Tibial artery (tissue), 4 donors: ENCODE data around the gene IPP.

Source experiments
- DNase-seq, 2 donors: peaks; one replicate each; pipeline ENCODE4 v3.0.0-alpha.2; 2019
- H3K27ac ChIP-seq, 2 donors: fragments of 200-600 bp; sonication (generic) in 1 of 2; 1 replicate in 1 of 2; 2 replicates in 1 of 2; pipeline ENCODE4 v1.5.1; 2018 to 2019; ENCODE audit warnings: mild to moderate bottlenecking in 1 of 2
- H3K27me3 ChIP-seq, 2 donors: fragments of 200-600 bp; sonication (generic) in 1 of 2; one replicate each; pipeline versions ENCODE4 v1.5.1 to v1.6.0; 2016 to 2019
- H3K36me3 ChIP-seq, 3 donors: fragments of 200-600 bp; sonication (generic) in 2 of 3; one replicate each; pipeline ENCODE4 v1.5.1; 2016 to 2019; ENCODE audit warnings: mild to moderate bottlenecking in 2 of 3
- H3K4me1 ChIP-seq, 4 donors: fragments of 200-600 bp; sonication (generic) in 2 of 4; 1 replicate in 3 of 4; 2 replicates in 1 of 4; pipeline ENCODE4 v1.5.1; 2016 to 2019
- H3K4me3 ChIP-seq, 2 donors: fragments of 200-600 bp; sonication (generic) in 1 of 2; 1 replicate in 1 of 2; 2 replicates in 1 of 2; pipeline ENCODE4 v1.5.1; 2018 to 2019; ENCODE audit warnings: mild to moderate bottlenecking in 2 of 2
- H3K9me3 ChIP-seq, 3 donors: fragments of 200-600 bp; sonication (generic) in 1 of 3; one replicate each; pipeline ENCODE4 v1.5.1; 2016 to 2019
- intact Hi-C: fragments of 100-400 bp; cut with DNase I; formaldehyde crosslinking; loops from one replicate; pipeline ENCODE4 v1.15.0; 2023; ENCODE audit warnings: low total_unique reads
- TF ChIP-seq, protein P1 (sequence below), 2 experiments: fragments of 200-600 bp in 1 of 2; fragments of 450-650 bp in 1 of 2; IDR thresholded peaks; one replicate each; pipeline ENCODE4 v1.5.1; 2017 to 2019; ENCODE audit warnings: antibody characterized with exemption in 2 of 2, mild to moderate bottlenecking in 1 of 2, moderate library complexity in 1 of 2

IPP gene

GRCh38 chr1:45769261-45769932 is 18.9 kb upstream of the IPP start:
- TF ChIP-seq, protein P1, sequence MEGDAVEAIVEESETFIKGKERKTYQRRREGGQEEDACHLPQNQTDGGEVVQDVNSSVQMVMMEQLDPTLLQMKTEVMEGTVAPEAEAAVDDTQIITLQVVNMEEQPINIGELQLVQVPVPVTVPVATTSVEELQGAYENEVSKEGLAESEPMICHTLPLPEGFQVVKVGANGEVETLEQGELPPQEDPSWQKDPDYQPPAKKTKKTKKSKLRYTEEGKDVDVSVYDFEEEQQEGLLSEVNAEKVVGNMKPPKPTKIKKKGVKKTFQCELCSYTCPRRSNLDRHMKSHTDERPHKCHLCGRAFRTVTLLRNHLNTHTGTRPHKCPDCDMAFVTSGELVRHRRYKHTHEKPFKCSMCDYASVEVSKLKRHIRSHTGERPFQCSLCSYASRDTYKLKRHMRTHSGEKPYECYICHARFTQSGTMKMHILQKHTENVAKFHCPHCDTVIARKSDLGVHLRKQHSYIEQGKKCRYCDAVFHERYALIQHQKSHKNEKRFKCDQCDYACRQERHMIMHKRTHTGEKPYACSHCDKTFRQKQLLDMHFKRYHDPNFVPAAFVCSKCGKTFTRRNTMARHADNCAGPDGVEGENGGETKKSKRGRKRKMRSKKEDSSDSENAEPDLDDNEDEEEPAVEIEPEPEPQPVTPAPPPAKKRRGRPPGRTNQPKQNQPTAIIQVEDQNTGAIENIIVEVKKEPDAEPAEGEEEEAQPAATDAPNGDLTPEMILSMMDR (IDR thresholded peaks at IDR 0.05) = no peak
- Histone ChIP-seq H3K9me3 (no peaks in the 10 kb centered on the region), H3K27me3 (no peaks in the 10 kb centered on the region), H3K4me1 (no peaks in the 10 kb centered on the region), H3K36me3 (no peaks in the 10 kb centered on the region), H3K4me3 (no peak overlapping the region), H3K27ac (no peak overlapping the region)
- intact Hi-C loops = no loop called here
- DNase-seq = no peak

- no peaks in the 10 kb centered on the region for H3K4me1 ChIP-seq
Measured at GRCh38 chr1:45767035-45767434, 16.6 kb upstream of the IPP start.

GRCh38 chr1:45765999-45766792 is 15.7 kb upstream of the IPP start:
- DNase-seq = no peak
- intact Hi-C loops = no loop called here
- TF ChIP-seq, protein P1 (IDR thresholded peaks at IDR 0.05) = no peak
- Histone ChIP-seq H3K4me1 (no peaks in the 10 kb centered on the region), H3K9me3 (no peaks in the 10 kb centered on the region), H3K27me3 (peaks cover 0 to 2% of the 10 kb centered on the region in 2 donors), H3K4me3 (no peak overlapping the region), H3K36me3 (no peaks in the 10 kb centered on the region), H3K27ac (no peak overlapping the region)

More at GRCh38 chr1:45767035-45767434, 16.6 kb upstream of the IPP start:
- intact Hi-C loops = no loop called here
- Histone ChIP-seq H3K4me3 (no peak overlapping the region), H3K27ac (no peak overlapping the region), H3K27me3 (no peaks in the 10 kb centered on the region), H3K9me3 (no peaks in the 10 kb centered on the region), H3K36me3 (no peaks in the 10 kb centered on the region)
- DNase-seq = no peak
- TF ChIP-seq, protein P1 (IDR thresholded peaks at IDR 0.05) = no peak

DNA sequence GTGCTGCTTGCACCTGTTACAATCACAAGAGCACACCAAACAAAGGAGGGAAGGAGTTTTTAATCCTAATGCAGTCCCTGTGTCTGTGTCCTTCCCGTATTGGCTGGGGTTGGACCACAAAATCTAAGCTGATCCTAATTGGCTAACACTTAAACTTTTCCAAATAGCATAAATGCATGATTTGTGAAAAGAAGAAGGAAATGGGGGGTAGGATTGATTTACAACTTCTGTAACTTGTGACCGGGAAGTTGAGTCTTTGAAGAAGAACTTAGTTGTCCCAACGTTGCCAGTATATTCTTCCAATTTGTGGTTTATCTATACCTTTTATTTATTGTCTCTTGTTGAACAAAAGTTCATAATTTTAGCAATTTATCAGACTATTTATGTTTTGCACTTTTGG is 11.8 kb upstream of the IPP start:
- Histone ChIP-seq H3K4me3 (no peak overlapping the region), H3K27me3 (peaks cover 0 to 2% of the 10 kb centered on the region in 2 donors), H3K9me3 (no peaks in the 10 kb centered on the region), H3K4me1 (no peaks in the 10 kb centered on the region), H3K36me3 (no peaks in the 10 kb centered on the region), H3K27ac (no peak overlapping the region)
- intact Hi-C loops = no loop called here
- TF ChIP-seq, protein P1 (IDR thresholded peaks at IDR 0.05) = no peak
- no peak for DNase-seq

GRCh38 chr1:45755697-45756096 is 5.2 kb upstream of the IPP start:
- no peaks in the 10 kb centered on the region for H3K9me3 ChIP-seq
- no peak for DNase-seq
- H3K36me3 ChIP-seq = no peaks in the 10 kb centered on the region
- no peak overlapping the region for H3K4me3 ChIP-seq
- intact Hi-C loops = no loop called here
- TF ChIP-seq, protein P1 (IDR thresholded peaks at IDR 0.05) = no peak
- H3K27me3 ChIP-seq = no peaks in the 10 kb centered on the region
- peaks cover 0 to 10% (median 8%) of the 10 kb centered on the region in 4 donors for H3K4me1 ChIP-seq
- H3K27ac ChIP-seq = no peak overlapping the region
